ENCODE measurements around the gene PPM1H.
A peak's percentile ranks its signal among the peaks of the same experiment; 100 is the strongest.

Gene PPM1H

DNA sequence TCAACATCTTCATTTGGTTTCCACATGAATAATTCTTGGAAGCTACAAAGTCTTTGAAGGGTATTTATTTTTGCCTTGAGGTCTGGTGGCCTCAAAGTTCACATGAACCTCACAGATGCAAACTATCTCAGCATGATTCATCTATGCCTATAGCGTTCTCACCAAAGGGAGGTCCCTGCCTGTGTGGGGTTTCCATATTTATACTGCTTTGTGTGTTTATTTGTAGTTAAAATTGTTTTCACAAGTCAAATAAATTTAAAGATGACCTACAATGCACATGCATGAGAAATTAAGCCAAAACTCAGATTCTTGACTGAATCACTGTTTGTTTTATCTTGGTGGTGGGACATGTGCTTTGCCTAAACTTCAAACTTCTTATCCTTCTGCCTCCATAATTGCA is 176.7 kb downstream of the PPM1H start:
- no peak overlapping the region for H3K4me3 Mint-ChIP-seq
- H3K4me1 Mint-ChIP-seq = peaks cover 22% of the 10 kb centered on the region

DNA sequence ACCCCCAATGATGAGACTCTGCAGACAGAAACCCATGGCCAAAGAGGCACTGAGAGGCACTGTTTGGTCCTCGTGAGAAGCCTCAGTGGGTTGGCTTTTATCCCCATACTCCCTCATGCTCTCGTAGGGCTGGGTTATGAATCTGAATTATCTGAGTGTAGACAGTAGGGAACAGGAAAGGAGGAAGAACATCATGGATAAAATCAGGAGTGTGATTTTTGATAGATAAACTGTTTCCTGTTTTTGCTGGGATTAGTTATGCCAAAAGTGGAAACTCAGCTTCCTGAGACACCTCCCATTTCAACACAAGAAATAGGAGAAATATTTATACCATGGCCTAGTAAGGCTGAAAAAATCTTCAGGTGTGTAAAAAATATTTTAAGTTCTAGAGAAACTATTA is 177.9 kb downstream of the PPM1H start:
- no peaks in the 10 kb centered on the region for H3K9me3 Mint-ChIP-seq
- no peak for ATAC-seq

More for the DNA sequence above, 176.7 kb downstream of the PPM1H start:
- peak; percentile 88 for ATAC-seq
- DNase-seq (ENCODE audit: low spot score in 2 of 2) = no peak
- Mint-ChIP-seq H3K36me3 (no peaks in the 10 kb centered on the region), H3K27ac (no peak overlapping the region), H3K9me3 (no peaks in the 10 kb centered on the region)

DNA sequence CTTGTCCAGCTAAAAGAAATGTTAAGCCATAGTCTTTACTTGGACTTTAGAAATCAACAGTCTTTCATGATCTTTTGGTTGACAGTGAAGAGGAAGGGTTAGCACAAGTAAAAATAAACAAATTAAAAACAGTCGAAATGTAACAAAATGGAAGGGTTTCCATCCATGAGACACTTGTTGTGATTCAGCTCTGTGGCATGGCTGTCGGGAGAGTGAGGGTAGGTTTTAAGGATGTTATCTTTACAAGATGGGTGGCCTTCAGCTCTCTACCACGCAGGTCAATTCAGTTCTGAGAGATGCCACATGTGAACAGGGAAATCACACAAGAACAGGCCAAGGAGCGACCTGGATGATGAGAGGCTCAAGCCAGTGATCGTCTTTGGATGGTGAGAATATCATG is 180.2 kb downstream of the PPM1H start:
- H3K9me3 Mint-ChIP-seq = no peaks in the 10 kb centered on the region
- no peaks in the 10 kb centered on the region for H3K36me3 Mint-ChIP-seq
- H3K4me1 Mint-ChIP-seq = peaks cover 9% of the 10 kb centered on the region
- H3K4me3 Mint-ChIP-seq = no peak overlapping the region
- DNase-seq (ENCODE audit: low spot score in 2 of 2) (no peak), ATAC-seq (no peak)
- H3K27ac Mint-ChIP-seq = no peak overlapping the region

More for the DNA sequence above, 177.9 kb downstream of the PPM1H start:
- H3K4me3 Mint-ChIP-seq = no peak overlapping the region
- H3K4me1 Mint-ChIP-seq = peaks cover 22% of the 10 kb centered on the region
- no peaks in the 10 kb centered on the region for H3K36me3 Mint-ChIP-seq
- DNase-seq (ENCODE audit: low spot score in 2 of 2) = no peak
- no peak overlapping the region for H3K27ac Mint-ChIP-seq

DNA sequence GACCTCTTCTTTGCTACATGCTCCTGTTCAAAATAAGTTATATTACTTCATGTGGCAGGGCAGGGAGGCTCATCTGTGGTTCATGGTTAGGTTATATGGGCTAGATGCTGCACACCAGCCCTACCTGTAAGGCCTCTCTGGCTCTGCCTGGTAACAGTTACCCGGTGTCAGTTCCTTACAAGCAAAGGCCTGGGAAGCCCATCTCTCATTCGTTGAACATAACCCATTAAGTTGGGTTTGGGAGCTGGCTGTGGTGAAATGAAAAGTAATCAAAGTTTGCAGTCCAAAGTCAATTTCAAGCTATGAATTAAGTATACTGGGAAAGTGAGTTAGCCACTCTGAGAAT is 183.2 kb downstream of the PPM1H start:
- Mint-ChIP-seq H3K4me3 (no peak overlapping the region), H3K27ac (no peak overlapping the region), H3K36me3 (no peaks in the 10 kb centered on the region), H3K9me3 (no peaks in the 10 kb centered on the region), H3K4me1 (no peaks in the 10 kb centered on the region)
- DNase-seq (ENCODE audit: low spot score in 2 of 2) = no peak
- ATAC-seq = no peak

DNA sequence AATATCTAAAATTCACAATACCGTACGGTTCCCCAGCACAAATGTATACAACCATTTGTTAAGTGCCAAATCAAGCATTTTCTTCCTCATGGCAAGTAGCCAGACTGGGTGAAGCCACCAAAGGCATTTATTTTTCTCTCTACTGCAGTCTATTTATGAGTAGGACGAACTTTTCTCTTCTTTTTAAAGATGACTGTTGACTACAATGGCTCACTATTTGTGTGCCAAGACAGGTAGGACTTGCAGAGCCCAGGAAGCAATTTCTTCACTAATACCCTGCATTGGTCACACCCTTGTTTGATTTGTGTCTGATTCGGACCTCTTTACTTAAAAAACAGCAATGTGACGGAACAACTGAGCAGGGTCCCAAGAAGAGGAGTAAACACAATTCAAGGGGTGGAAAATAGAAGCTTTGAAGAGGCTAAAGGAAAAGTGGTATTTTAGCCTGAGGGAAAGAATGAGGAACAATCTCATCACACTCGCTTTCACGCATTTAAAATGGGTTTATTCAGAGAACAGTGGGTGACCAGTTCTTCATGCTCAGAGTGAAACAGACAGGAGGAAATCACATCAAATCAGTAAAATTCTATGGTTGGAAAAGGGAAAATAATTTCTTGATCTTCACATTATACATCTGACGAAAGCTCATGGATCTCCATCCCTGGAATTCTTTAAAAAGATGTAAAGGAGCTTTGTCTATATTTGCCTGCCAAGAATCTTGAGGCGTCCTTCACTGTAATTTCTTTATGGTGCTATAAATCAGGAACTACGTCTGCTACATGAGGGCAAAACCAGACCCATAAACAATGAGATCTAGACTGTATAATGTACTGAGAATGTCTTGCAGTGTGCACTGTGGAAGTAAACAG is 183.8 kb downstream of the PPM1H start:
- H3K4me1 Mint-ChIP-seq = no peaks in the 10 kb centered on the region
- H3K9me3 Mint-ChIP-seq = no peaks in the 10 kb centered on the region
- DNase-seq (ENCODE audit: low spot score in 2 of 2) = no peak
- no peak overlapping the region for H3K4me3 Mint-ChIP-seq
- ATAC-seq = no peak
- no peak overlapping the region for H3K27ac Mint-ChIP-seq
- no peaks in the 10 kb centered on the region for H3K36me3 Mint-ChIP-seq

DNA sequence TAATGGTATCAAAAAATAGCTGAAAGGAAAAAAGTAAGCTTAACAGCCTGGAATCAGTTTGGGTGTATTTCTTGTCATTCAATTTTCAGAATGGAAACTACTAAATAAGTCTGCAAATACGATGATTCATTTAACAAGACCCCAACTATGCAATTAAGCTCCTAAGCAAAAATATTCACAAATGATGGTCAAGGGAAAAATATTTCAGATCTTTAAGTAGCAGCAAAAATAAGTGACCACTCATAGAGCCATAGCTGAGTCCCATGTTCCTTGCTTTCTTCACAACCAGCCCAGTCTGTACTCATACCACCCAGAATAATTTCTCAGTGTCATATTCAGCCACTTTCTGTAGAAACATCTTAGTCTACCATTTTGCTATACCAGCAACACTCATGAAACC is 185.4 kb downstream of the PPM1H start:
- Mint-ChIP-seq H3K4me1 (no peaks in the 10 kb centered on the region), H3K4me3 (no peak overlapping the region), H3K36me3 (no peaks in the 10 kb centered on the region), H3K9me3 (no peaks in the 10 kb centered on the region), H3K27ac (no peak overlapping the region)
- ATAC-seq = no peak
- DNase-seq (ENCODE audit: low spot score in 2 of 2) = no peak

DNA sequence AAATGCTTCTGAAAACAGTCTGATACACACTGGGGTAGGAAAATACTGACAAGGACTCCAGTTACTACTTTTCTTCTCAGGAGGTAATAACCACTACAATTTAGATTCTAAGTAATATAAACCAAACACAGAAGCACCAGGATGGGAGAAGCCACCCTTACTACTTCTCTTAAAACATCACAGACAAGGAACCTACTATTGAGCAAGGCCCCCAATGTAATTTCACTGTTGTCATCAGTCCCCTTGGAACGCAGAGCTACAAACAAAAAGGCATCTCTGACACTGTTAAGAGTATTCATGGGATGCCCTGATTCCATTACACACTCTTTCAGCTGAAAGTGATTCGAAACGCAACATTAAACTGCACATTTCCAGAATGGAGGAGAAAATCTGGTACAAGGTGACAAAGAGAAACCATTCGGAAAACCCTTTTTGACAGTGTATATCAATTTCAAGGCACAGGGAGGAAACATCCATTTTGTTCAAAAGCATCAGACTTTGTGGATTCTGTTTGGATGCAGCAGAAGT is 185.9 kb downstream of the PPM1H start:
- peak; percentile 33 for ATAC-seq
- H3K36me3 Mint-ChIP-seq = no peaks in the 10 kb centered on the region
- H3K27ac Mint-ChIP-seq = no peak overlapping the region
- H3K4me3 Mint-ChIP-seq = no peak overlapping the region
- H3K9me3 Mint-ChIP-seq = no peaks in the 10 kb centered on the region
- no peaks in the 10 kb centered on the region for H3K4me1 Mint-ChIP-seq
- DNase-seq (ENCODE audit: low spot score in 2 of 2) = no peak

DNA sequence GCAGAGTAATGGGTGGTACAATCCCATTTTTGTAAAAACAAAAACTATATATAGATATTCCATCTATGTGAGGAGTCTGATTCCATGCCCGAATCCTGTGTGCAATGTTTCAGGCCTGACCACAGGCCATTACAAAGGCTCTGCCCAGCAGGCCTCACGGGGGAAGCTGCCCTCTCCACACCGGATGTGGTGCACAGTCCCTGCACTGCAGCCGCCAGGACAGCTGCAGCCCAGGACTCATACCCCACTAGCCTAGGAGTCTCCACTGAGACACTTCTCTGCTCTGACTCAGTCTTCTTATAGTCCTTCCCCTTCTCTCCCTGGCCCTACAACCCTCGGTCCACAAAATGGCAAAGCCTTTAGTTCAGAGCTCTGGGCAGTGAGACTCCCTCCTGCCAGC is 190.4 kb downstream of the PPM1H start:
- no peaks in the 10 kb centered on the region for H3K36me3 Mint-ChIP-seq
- no peaks in the 10 kb centered on the region for H3K9me3 Mint-ChIP-seq
- DNase-seq (ENCODE audit: low spot score in 2 of 2) = no peak
- no peak for ATAC-seq
- no peak overlapping the region for H3K4me3 Mint-ChIP-seq
- no peak overlapping the region for H3K27ac Mint-ChIP-seq
- H3K4me1 Mint-ChIP-seq = no peaks in the 10 kb centered on the region

DNA sequence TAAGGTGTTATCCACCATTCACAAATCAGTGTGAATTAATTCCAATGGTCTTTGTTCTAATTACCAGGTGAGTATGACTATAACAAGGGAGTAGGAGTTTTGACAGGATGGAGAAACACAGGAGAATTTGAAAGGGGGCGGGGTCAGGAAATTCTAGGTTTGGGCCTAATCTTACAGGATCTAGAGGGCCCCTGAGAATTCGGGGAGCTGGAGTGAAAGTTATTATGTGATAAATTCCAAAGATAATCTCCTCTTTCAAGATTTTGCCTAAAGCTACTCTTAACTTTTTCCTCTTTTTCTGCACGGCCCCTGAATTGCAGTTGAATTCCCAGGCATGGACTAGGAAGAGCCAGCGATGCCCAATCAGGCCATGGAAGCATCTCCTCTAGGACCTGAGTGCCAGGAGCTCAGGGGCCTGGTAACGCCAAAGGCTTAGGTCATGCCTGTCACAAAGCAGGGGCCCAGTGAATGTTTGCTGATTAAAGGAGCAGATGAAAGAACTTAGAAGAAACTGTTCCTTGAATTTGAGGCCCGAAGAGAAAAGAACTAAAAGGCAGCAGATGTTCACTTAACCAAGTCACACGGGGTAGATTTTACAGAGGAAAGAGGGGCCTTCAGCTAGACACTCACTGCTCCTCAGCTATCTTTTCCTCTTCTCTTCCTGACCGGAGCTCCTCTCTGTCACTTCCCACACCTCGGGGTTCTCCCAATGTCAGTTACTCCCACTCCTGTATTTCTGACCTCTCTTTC is 195.5 kb downstream of the PPM1H start:
- Mint-ChIP-seq H3K9me3 (no peaks in the 10 kb centered on the region), H3K36me3 (no peaks in the 10 kb centered on the region), H3K27ac (no peak overlapping the region), H3K4me3 (no peak overlapping the region), H3K4me1 (no peaks in the 10 kb centered on the region)
- ATAC-seq (no peak), DNase-seq (ENCODE audit: low spot score in 2 of 2) (no peak)

DNA sequence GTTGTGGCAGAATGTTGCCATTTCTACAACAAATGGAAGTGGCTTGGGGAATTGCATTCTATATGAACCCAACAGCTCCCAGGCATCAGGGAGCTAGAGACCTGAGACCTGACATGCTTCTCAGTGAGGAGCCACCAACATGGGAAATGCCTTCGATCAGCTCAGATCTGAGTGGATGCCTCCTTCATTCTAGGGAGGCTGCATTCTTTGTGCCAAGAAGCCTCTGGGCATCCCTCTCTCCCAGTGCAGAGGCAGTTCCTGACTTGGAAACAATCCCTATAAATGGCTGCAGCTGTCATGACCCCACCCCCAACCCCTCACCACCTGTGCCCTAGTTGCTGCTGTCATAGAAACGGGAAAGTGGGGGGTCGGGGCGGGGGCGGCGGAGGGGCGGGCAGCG is 196.3 kb downstream of the PPM1H start:
- no peak for DNase-seq (ENCODE audit: low spot score in 2 of 2)
- Mint-ChIP-seq H3K36me3 (no peaks in the 10 kb centered on the region), H3K4me1 (no peaks in the 10 kb centered on the region), H3K4me3 (no peak overlapping the region), H3K27ac (no peak overlapping the region), H3K9me3 (no peaks in the 10 kb centered on the region)
- no peak for ATAC-seq

DNA sequence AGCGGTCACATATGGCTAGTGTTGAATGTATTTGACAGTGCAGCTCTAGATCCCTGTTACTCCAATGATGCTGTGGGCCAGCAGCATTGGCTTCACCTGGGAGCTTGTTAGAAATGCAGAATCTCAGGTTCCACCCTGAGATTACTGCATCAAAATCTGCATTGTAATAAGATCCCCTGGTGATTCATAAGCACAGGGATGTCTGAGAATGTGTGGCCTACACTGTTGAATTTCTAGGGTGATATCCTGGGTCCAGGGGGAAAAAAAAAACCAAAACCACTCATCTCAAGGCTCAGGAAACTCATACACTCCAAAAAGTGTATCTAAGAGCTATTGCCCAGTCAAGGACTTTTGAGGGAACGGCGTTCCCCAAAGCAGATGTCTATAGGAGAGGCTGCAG is 196.8 kb downstream of the PPM1H start:
- no peaks in the 10 kb centered on the region for H3K9me3 Mint-ChIP-seq
- ATAC-seq (no peak), DNase-seq (ENCODE audit: low spot score in 2 of 2) (no peak)
- H3K36me3 Mint-ChIP-seq = no peaks in the 10 kb centered on the region
- no peaks in the 10 kb centered on the region for H3K4me1 Mint-ChIP-seq
- H3K4me3 Mint-ChIP-seq = no peak overlapping the region
- H3K27ac Mint-ChIP-seq = no peak overlapping the region

DNA sequence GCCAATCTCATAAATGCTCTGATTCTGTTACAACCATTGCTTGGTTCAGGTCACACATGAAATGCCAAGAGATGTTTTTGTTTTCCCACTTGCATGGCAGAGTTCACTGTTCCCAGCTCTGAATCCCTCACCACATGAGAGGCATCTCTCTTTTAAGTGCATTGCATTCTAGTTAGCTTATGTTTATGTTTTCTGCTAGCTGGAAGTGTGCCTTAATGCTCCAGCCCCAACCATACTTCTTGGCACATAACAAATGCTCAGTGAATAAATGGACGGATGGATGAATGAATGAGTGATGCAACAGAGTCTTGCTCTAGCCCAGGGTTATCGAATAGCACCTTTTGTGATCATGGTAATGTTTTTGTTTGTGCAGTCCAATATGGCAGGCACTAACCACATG is 197.3 kb downstream of the PPM1H start:
- no peaks in the 10 kb centered on the region for H3K4me1 Mint-ChIP-seq
- no peak overlapping the region for H3K27ac Mint-ChIP-seq
- ATAC-seq (no peak), DNase-seq (ENCODE audit: low spot score in 2 of 2) (no peak)
- no peaks in the 10 kb centered on the region for H3K9me3 Mint-ChIP-seq
- H3K4me3 Mint-ChIP-seq = no peak overlapping the region
- H3K36me3 Mint-ChIP-seq = no peaks in the 10 kb centered on the region

DNA sequence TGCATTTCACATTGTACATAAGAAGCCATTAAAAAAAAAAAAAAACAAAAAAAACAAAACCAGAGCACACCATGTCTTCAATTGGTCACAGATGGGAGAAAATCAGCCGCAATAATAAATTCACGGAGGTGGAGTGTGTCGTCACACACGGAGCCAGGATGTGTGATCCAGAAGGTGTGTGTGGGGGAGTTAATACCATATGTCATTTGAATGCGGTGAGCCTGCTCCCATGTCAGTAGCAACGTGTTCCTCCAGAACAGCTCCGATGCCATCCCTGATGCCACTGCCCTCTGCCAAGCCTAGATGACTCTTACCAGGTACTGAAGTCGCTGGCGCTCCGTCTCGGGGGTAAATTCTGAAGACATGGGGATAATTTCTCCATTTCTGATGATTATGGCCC is 197.8 kb downstream of the PPM1H start:
- Mint-ChIP-seq H3K4me3 (no peak overlapping the region), H3K27ac (no peak overlapping the region), H3K9me3 (no peaks in the 10 kb centered on the region), H3K36me3 (no peaks in the 10 kb centered on the region), H3K4me1 (no peaks in the 10 kb centered on the region)
- no peak for ATAC-seq
- no peak for DNase-seq (ENCODE audit: low spot score in 2 of 2)

DNA sequence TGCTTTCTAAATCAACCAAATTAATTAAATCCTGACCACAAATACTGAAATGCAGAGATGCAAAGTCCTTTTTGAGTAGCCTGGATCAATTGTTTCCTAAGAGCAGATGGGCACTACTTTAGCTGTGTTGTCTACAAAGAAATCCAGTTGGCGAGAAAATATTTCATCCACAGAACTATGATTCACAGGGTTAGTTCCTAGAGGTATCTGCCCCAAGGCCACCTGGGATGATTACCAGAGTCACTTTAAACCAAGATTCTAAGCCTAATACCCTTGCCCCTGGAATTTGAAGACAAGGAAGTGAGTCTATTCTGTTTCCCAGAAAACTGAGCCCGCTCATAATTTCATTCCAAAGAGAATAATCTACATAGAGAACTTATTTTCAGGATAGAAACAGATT is 198.4 kb downstream of the PPM1H start:
- Mint-ChIP-seq H3K9me3 (no peaks in the 10 kb centered on the region), H3K4me1 (no peaks in the 10 kb centered on the region), H3K4me3 (no peak overlapping the region), H3K36me3 (no peaks in the 10 kb centered on the region), H3K27ac (no peak overlapping the region)
- ATAC-seq (no peak), DNase-seq (ENCODE audit: low spot score in 2 of 2) (no peak)

DNA sequence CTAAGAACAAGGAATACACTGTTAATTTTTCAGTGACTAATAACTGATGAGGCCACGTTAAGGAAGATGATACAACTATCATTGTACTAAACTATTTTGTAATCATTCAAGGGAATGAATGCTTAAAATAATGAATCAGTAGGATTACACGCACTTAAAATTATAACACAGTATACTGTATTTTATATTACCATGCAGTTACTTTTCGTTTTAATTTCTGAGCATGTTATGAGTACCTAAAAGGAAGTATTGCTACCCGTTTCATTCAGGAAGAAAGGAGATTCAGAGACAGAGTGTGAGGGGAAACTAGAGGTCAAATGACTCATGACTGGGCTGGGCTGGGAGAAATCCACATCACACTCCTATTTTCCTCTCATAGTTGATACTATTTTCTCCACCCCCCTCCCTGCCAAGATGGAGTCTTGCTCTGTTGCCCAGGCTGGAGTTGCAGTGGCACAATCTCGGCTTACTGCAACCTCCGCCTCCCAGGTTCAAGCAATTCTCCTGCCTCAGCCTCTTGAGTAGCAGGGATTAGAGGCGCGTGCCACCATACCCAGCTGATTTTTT is 202.0 kb downstream of the PPM1H start:
- Mint-ChIP-seq H3K4me3 (no peak overlapping the region), H3K36me3 (no peaks in the 10 kb centered on the region), H3K9me3 (no peaks in the 10 kb centered on the region), H3K4me1 (peaks cover 6% of the 10 kb centered on the region), H3K27ac (no peak overlapping the region)
- DNase-seq (ENCODE audit: low spot score in 2 of 2) (no peak), ATAC-seq (no peak)

All from stimulated activated effector memory CD8-positive, alpha-beta T cell treated with anti-CD3 and anti-CD28 coated beads, Interleukin-12 subunit alpha, Interleukin-12 subunit beta, amount 100 ng/mL, for 72 hours (primary cell).